ENCODE results near the gene ADAMTS7. TPM values are rescaled to one million over a fixed set of nuclear protein-coding genes. Genes with fewer than 3 reads are reported as not detected.
"Not testable (repeated sequence)": the region's sequence is repeated elsewhere in the genome, so short reads cannot be mapped to it uniquely, and the experiment has no call there.

ADAMTS7 gene
- total RNA-seq, 1 experiment from 2014 or later = 23.1 TPM

- not testable (repeated sequence) for H3K4me2 ChIP-seq (ENCODE audit: insufficient read depth, insufficient read length, low read length); H3K27ac Mint-ChIP-seq; H2AK5ac ChIP-seq (ENCODE audit: insufficient read length, low read length); H3K4ac ChIP-seq (ENCODE audit: low read depth, low read length); H2AFZ ChIP-seq (ENCODE audit: low read length); H2BK5ac ChIP-seq (ENCODE audit: insufficient read length, low read length); H3K18ac ChIP-seq (ENCODE audit: insufficient read length, low read depth, low read length); H3K23me2 ChIP-seq (ENCODE audit: insufficient read length, low read depth, low read length, poor library complexity, severe bottlenecking); H2BK15ac ChIP-seq (ENCODE audit: low read depth, low read length); H2BK12ac ChIP-seq (ENCODE audit: insufficient read length, low read depth, low read length); H3K79me1 ChIP-seq (ENCODE audit: insufficient read depth, low read depth, low read length, poor library complexity, severe bottlenecking); H3K4me3 Mint-ChIP-seq; H2BK20ac ChIP-seq (ENCODE audit: low read depth, low read length, poor library complexity, severe bottlenecking); H4K91ac ChIP-seq (ENCODE audit: insufficient read length, low read depth, low read length); H4K8ac ChIP-seq (replicated peaks; ENCODE audit: insufficient read length, low read depth, low read length); H3K14ac ChIP-seq (ENCODE audit: insufficient read depth, low read length); H3K79me2 ChIP-seq (ENCODE audit: insufficient read depth, low read length); H3K27me3 ChIP-seq (ENCODE audit: insufficient read depth, low read length); H2BK120ac ChIP-seq (ENCODE audit: low read depth, low read length, poor library complexity, severe bottlenecking); H3K27ac ChIP-seq (ENCODE audit: insufficient read length, low read depth, low read length); H3K9me3 ChIP-seq (ENCODE audit: control insufficient read depth, low read depth, low read length); H4K20me1 ChIP-seq (ENCODE audit: control insufficient read depth, insufficient read depth, insufficient read length); H3K36me3 Mint-ChIP-seq (ENCODE audit: insufficient read depth in 1 of 3, low read depth in 3 of 3); H3K9ac ChIP-seq (ENCODE audit: extremely low read depth, insufficient read length, low read length); H3T11ph ChIP-seq (ENCODE audit: low read length); H3K23ac ChIP-seq (ENCODE audit: insufficient read length, low read depth, low read length); H4K5ac ChIP-seq (ENCODE audit: insufficient read length, low read depth, low read length); H3K4me1 ChIP-seq (ENCODE audit: insufficient read depth, low read length); H3K9me3 Mint-ChIP-seq; H3K56ac ChIP-seq (ENCODE audit: insufficient read length, low read depth, low read length)
- peak; percentile 72 for TF ChIP-seq CTCF (conservative IDR thresholded peaks at IDR 0.05)
- DNase-seq = peak; percentile 89
- Mint-ChIP-seq H3K27me3 (ENCODE audit: low read depth) (peaks cover 20% of the 10 kb centered on the region), H3K4me1 (peaks cover 16 to 38% of the 10 kb centered on the region in 2 experiments)
- no CpG with 5 or more reads among the region's 11 CpGs for WGBS (ENCODE audit: extremely low coverage, insufficient read length, low lambda C conversion rate)
Measured at GRCh38 chr15:78737931-78738558, 73.2 kb downstream of the ADAMTS7 start.
